ENCODE results near the gene OSMR. TPM values are rescaled to one million over a fixed set of nuclear protein-coding genes. Genes with fewer than 3 reads are reported as not detected.

Gene OSMR
- total RNA-seq, 2 donors from 2014 or later = 79.2 to 190 TPM

GRCh38 chr5:38802125-38802524, 43.7 kb upstream of the OSMR start:
- Histone ChIP-seq H3K4me3 (no peak overlapping the region), H3K27ac (no peak overlapping the region), H3K9me3 (no peaks in the 10 kb centered on the region), H3K4me1 (ENCODE audit: control insufficient read depth in 1 of 2, low read depth in 2 of 2) (peaks cover 0 to 6% of the 10 kb centered on the region in 2 donors), H3K27me3 (replicated peaks; ENCODE audit: insufficient read depth) (no peaks in the 10 kb centered on the region), H3K36me3 (no peaks in the 10 kb centered on the region)
- ATAC-seq (ENCODE audit: insufficient number of reproducible peaks, low FRiP score, low read depth) (no peak), DNase-seq (ENCODE audit: low spot score) (no peak)
- no peak for TF ChIP-seq CTCF (IDR thresholded peaks at IDR 0.05)

- Histone ChIP-seq H3K9me3 (no peaks in the 10 kb centered on the region), H3K4me3 (no peak overlapping the region), H3K27me3 (replicated peaks; ENCODE audit: insufficient read depth) (no peaks in the 10 kb centered on the region), H3K4me1 (ENCODE audit: control insufficient read depth in 1 of 2, low read depth in 2 of 2) (peaks cover 0 to 13% of the 10 kb centered on the region in 2 donors), H3K36me3 (no peaks in the 10 kb centered on the region), H3K27ac (no peak overlapping the region)
- ATAC-seq (ENCODE audit: insufficient number of reproducible peaks, low FRiP score, low read depth) (no peak), DNase-seq (ENCODE audit: low spot score) (no peak)
- no peak for TF ChIP-seq CTCF (IDR thresholded peaks at IDR 0.05)
Measured at GRCh38 chr5:38803246-38803645, 42.6 kb upstream of the OSMR start.

GRCh38 chr5:38806775-38807258, 39.0 kb upstream of the OSMR start:
- DNase-seq (ENCODE audit: low spot score) (no peak), ATAC-seq (ENCODE audit: insufficient number of reproducible peaks, low FRiP score, low read depth) (no peak)
- Histone ChIP-seq H3K27me3 (replicated peaks; ENCODE audit: insufficient read depth) (no peaks in the 10 kb centered on the region), H3K4me1 (ENCODE audit: control insufficient read depth in 1 of 2, low read depth in 2 of 2) (peaks cover 0 to 12% of the 10 kb centered on the region in 2 donors), H3K36me3 (no peaks in the 10 kb centered on the region), H3K9me3 (no peaks in the 10 kb centered on the region), H3K4me3 (no peak overlapping the region), H3K27ac (no peak overlapping the region)
- TF ChIP-seq CTCF (IDR thresholded peaks at IDR 0.05) = no peak

- Histone ChIP-seq H3K27me3 (replicated peaks; ENCODE audit: insufficient read depth) (no peaks in the 10 kb centered on the region), H3K36me3 (no peaks in the 10 kb centered on the region), H3K4me3 (no peak overlapping the region), H3K9me3 (no peaks in the 10 kb centered on the region), H3K4me1 (ENCODE audit: control insufficient read depth in 1 of 2, low read depth in 2 of 2) (peaks cover 0 to 12% of the 10 kb centered on the region in 2 donors), H3K27ac (no peak overlapping the region)
- no peak for TF ChIP-seq CTCF (IDR thresholded peaks at IDR 0.05)
- no peak for DNase-seq (ENCODE audit: low spot score)
- no peak for ATAC-seq (ENCODE audit: insufficient number of reproducible peaks, low FRiP score, low read depth)
Measured at GRCh38 chr5:38807570-38808483, 38.0 kb upstream of the OSMR start.

GRCh38 chr5:38808666-38809343, 37.0 kb upstream of the OSMR start:
- H3K27ac ChIP-seq = no peak overlapping the region
- TF ChIP-seq CTCF (IDR thresholded peaks at IDR 0.05) = no peak
- H3K4me3 ChIP-seq = no peak overlapping the region
- H3K9me3 ChIP-seq = no peaks in the 10 kb centered on the region
- no peak for ATAC-seq (ENCODE audit: insufficient number of reproducible peaks, low FRiP score, low read depth)
- no peaks in the 10 kb centered on the region for H3K36me3 ChIP-seq
- no peaks in the 10 kb centered on the region for H3K27me3 ChIP-seq (replicated peaks; ENCODE audit: insufficient read depth)
- peaks cover 0 to 12% of the 10 kb centered on the region in 2 donors for H3K4me1 ChIP-seq (ENCODE audit: control insufficient read depth in 1 of 2, low read depth in 2 of 2)
- DNase-seq (ENCODE audit: low spot score) = no peak
